Measurements from ENCODE around the gene ERO1A.

DNA sequence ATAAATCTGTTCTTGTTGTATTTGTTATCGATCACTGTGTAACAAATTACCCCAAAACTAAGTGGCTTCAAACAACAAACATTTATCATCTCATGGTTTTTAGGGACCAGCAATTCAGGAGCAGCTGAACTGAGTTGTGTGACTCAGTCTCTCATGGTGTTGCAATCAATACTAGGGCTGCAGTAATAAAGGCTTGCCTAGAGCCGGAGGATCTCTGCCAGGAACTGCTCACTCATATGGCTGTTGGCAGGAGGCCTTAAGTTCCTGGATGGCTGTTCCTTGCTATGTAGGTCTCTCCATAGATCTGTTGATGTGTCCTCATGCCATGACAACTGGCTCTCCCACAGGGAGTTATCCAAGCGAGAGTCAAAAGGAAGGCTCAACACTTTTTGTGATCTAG, 7.9 kb upstream of the ERO1A start:
- TF ChIP-seq GATA2 (IDR thresholded peaks at IDR 0.05; ENCODE audit: low read depth, low read length) (no peak), GATA3 (IDR thresholded peaks at IDR 0.05; ENCODE audit: low read depth, low read length) (no peak)

Data from SH-SY5Y (cell line).